ENCODE data around the gene ZNF555.

The ZNF555 gene

DNA sequence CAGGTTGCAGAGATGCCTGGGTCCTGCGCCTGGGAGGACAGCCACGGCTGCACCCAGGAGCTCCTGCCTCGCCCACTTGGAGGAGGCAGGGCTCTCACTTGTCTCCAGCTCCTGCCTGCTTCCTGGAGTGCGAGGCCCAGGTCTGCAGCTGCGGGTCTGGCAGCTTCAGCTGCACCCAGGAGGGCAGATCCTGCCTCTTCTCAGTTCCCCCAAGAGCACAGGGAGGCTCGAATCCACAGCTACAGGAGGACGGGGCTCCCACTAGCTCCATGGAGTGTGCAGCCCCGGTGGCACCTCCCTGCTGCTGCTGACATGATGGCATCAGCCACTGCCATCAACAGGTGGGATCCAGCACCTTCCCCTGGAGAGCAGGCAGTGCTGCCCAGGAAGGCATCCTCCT, 17.1 kb upstream of the ZNF555 start:
- H3K9me3 ChIP-seq: no peaks in the 10 kb centered on the region; the same call in 1 of the 2 replicates
- no peaks in the 10 kb centered on the region for H3K27me3 ChIP-seq (ENCODE audit: low read depth)
- no peak overlapping the region for H3K4me3 ChIP-seq
- H3K4me1 ChIP-seq: peaks cover 2% of the 10 kb centered on the region
- H3K36me3 ChIP-seq (replicated peaks): no peaks in the 10 kb centered on the region
- no peak for DNase-seq (ENCODE audit: low spot score in 2 of 2)
- in situ Hi-C loops (cut with MboI; ENCODE audit: low sequenced_read_pairs): no loop called here

DNA sequence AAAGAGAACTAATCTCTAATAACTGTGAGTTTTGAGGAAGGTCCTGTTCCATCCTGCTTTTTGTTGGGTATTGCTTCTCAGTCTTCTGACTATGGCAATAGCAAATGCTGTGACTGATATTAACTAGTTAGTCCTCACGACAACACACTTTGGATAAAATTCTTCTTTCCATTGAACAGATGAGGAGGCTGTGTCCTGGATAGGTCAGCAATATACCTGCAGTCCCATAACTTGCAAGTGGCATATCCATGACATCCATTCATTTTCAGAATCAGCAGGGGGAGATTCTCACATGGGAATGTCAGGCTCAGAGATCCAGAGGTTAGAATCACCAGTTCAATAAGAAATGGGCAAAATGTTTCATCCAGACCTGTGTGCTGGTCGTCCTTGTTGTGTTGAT, 14.3 kb upstream of the ZNF555 start:
- no peak for DNase-seq (ENCODE audit: low spot score in 2 of 2)
- H3K4me1 ChIP-seq: no peaks in the 10 kb centered on the region
- in situ Hi-C loops (cut with MboI; ENCODE audit: low sequenced_read_pairs): no loop called here
- H3K4me3 ChIP-seq: no peak overlapping the region
- no peaks in the 10 kb centered on the region for H3K27me3 ChIP-seq (ENCODE audit: low read depth)
- peaks cover 4% of the 10 kb centered on the region; the same call in 1 of the 2 replicates for H3K9me3 ChIP-seq
- no peaks in the 10 kb centered on the region for H3K36me3 ChIP-seq (replicated peaks)

DNA sequence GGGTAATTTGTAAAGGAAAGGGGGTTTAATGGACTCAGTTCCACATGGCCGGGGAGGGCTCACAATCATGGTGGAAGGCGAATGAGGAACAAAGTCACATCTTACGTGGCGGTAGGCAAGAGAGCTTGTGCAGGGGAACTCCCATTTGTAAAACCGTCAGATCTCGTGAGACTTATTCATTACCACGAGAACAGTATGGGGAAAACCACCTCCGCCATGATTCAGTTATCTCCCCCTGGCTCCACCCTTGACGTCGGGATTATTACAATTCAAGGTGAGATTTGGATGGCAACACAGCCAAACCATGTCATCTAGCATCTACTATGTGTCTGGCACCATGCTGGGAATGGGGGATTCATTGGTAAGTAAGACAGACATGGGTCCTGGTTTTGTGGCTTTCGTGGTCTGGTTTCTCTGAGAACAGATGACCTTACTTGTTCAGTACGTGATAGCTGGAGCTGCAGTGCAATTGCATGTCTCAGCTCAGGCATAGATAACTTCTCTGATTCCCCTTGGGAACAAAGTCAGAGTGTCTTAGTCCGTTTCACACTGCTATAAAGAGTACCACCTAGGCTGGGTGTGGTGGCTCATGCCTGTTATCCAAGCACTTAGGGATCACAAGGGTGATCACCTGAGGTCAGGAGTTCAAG, 13.3 kb upstream of the ZNF555 start:
- in situ Hi-C loops (cut with MboI; ENCODE audit: low sequenced_read_pairs): no loop called here
- Histone ChIP-seq H3K36me3 (replicated peaks) (no peaks in the 10 kb centered on the region), H3K27me3 (ENCODE audit: low read depth) (no peaks in the 10 kb centered on the region), H3K4me1 (no peaks in the 10 kb centered on the region), H3K9me3 (peaks cover 8% of the 10 kb centered on the region), H3K4me3 (no peak overlapping the region)
- DNase-seq (ENCODE audit: low spot score in 2 of 2): no peak

DNA sequence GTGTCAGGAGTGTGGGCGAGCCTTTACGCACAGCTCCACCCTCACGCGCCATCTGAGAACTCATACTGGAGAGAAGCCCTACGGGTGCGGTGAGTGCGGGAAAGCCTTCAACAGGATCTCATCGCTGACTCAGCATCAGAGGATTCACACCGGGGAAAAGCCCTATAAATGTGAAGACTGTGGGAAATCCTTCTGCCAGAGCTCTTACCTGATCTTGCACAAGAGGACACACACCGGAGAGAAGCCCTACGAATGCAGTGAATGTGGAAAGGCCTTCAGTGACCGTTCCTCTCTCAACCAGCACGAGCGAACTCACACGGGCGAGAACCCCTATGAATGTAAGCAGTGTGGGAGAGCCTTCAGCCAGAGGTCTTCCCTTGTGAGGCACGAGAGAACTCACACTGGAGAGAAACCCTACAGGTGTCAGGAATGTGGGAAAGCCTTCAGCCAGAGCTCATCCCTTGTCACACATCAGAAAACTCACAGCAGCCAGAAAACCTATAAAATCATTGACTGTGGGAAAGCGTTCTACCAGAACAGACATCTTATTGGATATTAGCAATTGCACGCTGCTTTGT, 6.9 kb upstream of the ZNF555 start:
- H3K4me3 ChIP-seq: no peak overlapping the region
- H3K36me3 ChIP-seq (replicated peaks): no peaks in the 10 kb centered on the region
- DNase-seq (ENCODE audit: low spot score in 2 of 2): no peak
- peaks cover 35% of the 10 kb centered on the region for H3K9me3 ChIP-seq
- H3K27me3 ChIP-seq (ENCODE audit: low read depth): no peaks in the 10 kb centered on the region
- in situ Hi-C loops (cut with MboI; ENCODE audit: low sequenced_read_pairs): loop anchor here (10.0 kb wide), 1 partner anchor 100 kb away; no protein-coding TSS in a partner anchor
- no peaks in the 10 kb centered on the region for H3K4me1 ChIP-seq

DNA sequence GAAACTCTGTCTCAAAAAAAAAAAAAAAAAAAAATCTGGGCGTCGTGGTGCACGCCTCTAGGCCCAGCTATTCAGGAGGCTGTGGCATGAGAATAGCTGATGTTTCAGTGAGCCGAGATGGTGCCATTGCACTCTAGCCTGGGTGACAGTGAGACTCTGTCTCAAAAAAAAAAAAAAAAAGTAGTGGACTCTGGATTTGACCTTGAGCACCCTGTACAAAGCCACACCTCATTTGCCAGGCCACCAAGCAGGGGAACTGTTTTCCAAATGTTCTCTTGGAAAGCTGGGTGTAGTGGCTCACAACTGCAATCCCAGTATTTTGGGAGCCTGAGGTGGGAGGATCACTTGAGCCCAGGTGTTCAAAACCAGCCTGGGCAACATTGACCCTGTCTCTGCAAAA, 3.8 kb upstream of the ZNF555 start:
- in situ Hi-C loops (cut with MboI; ENCODE audit: low sequenced_read_pairs): loop anchor here (10.0 kb wide), 1 partner anchor 97 kb away; no protein-coding TSS in a partner anchor
- H3K27me3 ChIP-seq (ENCODE audit: low read depth): no peaks in the 10 kb centered on the region
- H3K4me3 ChIP-seq: no peak overlapping the region
- H3K36me3 ChIP-seq (replicated peaks): no peaks in the 10 kb centered on the region
- no peak for DNase-seq (ENCODE audit: low spot score in 2 of 2)
- H3K4me1 ChIP-seq: peaks cover 3% of the 10 kb centered on the region
- H3K9me3 ChIP-seq: peaks cover 35% of the 10 kb centered on the region

DNA sequence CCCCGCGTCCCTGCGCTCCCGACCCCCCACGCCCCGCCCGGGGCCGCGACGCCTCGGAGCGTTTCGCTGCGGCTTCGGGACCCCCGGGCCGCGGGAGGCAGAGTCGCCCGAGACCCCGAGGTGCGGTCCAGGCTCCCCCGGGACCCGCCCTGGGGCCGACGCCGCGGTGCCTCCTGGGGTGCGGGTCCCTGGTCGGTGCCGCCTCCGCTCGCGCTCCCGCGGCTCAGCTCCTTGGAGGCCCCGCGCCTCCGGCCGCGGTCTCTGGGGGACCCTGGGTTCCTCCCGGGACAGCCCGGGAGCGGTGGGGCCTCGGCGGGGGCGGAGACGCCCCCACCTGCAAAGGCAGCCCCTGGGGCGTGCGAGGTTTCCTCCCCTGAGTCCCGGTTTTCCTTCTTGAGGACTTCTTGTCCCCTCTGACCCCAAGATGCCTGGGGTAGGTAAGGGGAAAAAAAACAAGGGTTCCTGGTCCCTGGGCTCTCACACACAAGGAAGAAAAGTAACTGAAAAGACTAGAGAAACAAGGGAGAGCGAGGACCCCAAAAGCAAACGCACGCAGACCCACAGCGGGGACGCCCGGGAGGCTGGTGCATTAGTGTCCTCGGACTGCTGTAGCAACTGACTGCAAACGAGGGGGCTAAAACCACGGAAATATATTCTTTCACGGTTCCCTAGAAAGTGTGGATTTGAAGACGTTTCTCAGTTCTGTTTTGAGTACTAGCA, 740 bp downstream of the ZNF555 start:
- Histone ChIP-seq H3K4me1 (peaks cover 3% of the 10 kb centered on the region), H3K9me3 (peaks cover 17% of the 10 kb centered on the region), H3K27me3 (ENCODE audit: low read depth) (no peaks in the 10 kb centered on the region), H3K4me3 (peak overlapping the region; percentile 78), H3K36me3 (replicated peaks) (no peaks in the 10 kb centered on the region)
- no peak for DNase-seq (ENCODE audit: low spot score in 2 of 2)
- in situ Hi-C loops (cut with MboI; ENCODE audit: low sequenced_read_pairs): no loop called here

DNA sequence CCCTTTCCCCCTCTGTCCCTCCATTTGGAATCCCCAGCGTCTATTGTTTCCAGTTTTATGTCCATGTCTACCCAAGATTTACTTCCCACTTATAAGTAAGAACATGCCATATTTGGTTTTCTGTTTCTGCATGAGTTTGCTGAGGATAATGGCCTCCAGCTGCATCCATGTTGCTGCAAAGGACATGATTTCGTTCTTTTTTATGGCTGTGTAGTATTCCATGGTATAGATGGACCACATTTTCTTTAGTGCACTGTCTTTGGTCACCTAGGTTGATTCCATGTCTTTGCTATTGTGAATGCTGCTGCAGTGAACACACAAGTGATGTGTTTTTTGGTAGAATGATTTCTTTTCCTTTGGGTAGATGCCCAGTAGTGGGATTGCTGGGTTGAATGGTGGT, 3.8 kb downstream of the ZNF555 start:
- peaks cover 24% of the 10 kb centered on the region for H3K9me3 ChIP-seq
- H3K4me3 ChIP-seq: no peak overlapping the region
- H3K4me1 ChIP-seq: peaks cover 3% of the 10 kb centered on the region
- in situ Hi-C loops (cut with MboI; ENCODE audit: low sequenced_read_pairs): no loop called here
- H3K27me3 ChIP-seq (ENCODE audit: low read depth): no peaks in the 10 kb centered on the region
- no peak for DNase-seq (ENCODE audit: low spot score in 2 of 2)
- H3K36me3 ChIP-seq (replicated peaks): no peaks in the 10 kb centered on the region

DNA sequence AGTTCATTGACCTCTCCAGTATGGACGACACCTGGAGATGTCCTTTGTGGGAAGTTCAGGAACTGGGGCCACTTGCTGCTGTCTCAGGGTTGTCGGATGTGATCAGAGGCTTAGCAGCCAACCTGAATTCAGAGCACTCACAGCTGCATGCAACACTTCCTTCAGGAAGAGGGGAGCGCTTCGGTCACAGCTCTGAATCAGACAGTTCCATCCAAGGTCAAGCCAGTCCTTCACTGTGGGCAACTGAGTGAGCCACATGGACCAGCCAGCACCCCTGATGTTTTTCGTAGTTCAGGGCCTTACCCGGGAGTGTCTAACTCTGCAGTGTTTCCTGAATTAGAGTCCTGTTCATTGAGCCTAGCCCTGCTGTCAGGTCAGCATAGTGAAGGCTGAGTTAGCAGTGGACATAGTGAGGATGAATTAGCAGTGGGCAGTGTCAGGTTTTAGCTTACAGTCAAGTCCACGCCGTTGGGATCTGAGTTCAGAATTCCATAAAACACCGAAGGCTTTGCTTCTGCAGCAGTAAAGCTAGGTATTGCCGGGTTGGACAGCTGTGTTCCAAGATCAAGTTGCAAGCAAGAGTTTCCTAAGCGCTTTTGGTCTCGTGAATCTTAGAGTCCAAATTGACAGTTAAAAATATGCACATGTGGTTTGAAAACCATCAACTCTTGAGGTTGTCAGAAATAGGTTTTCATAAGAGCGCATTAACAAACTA, 5.1 kb downstream of the ZNF555 start:
- DNase-seq (ENCODE audit: low spot score in 2 of 2): no peak
- H3K9me3 ChIP-seq: peaks cover 26% of the 10 kb centered on the region
- no peaks in the 10 kb centered on the region; the same call in 1 of the 2 replicates for H3K4me1 ChIP-seq
- H3K4me3 ChIP-seq: no peak overlapping the region
- H3K36me3 ChIP-seq (replicated peaks): peaks cover 6% of the 10 kb centered on the region
- in situ Hi-C loops (cut with MboI; ENCODE audit: low sequenced_read_pairs): no loop called here
- no peaks in the 10 kb centered on the region for H3K27me3 ChIP-seq (ENCODE audit: low read depth)

DNA sequence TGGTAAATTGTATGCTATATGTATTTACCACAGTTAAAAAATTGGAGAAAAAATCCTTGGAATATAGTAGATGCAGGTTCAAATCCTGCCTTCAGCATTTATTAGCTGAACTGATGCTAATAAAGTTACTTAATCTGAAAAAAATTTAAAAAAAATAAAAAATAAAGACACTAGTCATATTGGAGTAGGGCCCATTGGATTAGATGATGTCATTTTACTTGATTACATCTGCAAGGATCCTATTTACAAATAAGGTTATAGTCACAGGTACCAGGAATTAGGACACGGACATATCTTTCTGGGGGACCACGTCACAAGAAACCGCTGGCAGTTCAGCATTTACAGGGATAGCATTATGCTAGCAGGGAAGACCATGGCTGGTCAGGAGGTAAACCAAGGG, 6.2 kb downstream of the ZNF555 start:
- no peaks in the 10 kb centered on the region for H3K4me1 ChIP-seq
- H3K36me3 ChIP-seq (replicated peaks): peaks cover 18% of the 10 kb centered on the region
- in situ Hi-C loops (cut with MboI; ENCODE audit: low sequenced_read_pairs): no loop called here
- no peak overlapping the region for H3K4me3 ChIP-seq
- H3K27me3 ChIP-seq (ENCODE audit: low read depth): no peaks in the 10 kb centered on the region
- DNase-seq (ENCODE audit: low spot score in 2 of 2): no peak
- peaks cover 38% of the 10 kb centered on the region for H3K9me3 ChIP-seq

DNA sequence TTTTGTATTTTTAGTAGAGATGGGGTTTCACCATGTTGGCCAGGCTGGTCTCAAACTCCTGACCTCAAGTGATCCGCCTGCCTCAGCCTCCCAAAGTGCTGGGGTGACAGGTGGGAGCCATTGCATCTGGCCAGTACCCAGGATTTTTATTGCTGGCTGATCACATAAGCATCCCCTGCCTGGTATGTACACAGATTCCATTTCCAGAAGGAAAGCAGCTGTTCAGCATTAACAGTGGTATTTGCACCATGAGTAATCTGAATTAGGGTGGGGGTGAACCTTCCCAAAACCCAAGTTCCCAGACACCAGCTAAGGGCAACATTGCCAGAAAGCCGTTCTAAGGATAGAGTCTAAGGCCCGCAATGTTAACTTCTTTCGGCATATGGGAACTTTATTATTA, 7.3 kb downstream of the ZNF555 start:
- in situ Hi-C loops (cut with MboI; ENCODE audit: low sequenced_read_pairs): no loop called here

DNA sequence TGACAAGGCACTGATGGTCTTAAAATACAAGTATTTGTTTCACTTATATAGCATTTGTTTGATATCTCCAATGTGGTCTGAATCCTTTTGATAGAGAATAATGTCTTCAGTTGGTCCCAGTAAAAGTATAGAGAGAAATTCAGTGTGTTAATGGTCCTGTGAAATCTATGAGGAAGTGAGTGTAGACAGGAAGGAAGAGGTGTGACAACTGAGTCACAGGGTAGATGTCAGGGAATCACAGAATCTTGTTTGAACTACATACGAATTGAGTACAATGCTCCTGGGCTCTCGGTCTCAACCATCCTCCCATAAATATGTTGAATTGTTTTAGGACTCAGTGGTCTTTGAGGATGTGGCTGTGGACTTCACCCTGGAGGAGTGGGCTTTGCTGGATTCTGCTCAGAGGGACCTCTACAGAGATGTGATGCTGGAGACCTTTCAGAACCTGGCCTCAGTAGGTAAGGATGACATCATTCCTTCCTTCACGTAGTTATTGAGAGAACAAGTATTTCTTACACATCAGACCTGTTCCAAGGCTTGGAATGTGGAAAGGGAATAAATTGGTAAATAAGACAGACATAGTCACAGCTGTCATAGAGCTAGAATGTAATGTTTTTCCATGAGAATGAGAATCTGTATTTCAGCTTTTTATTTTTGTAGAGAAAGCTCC, 9.1 kb downstream of the ZNF555 start:
- no peak for DNase-seq (ENCODE audit: low spot score in 2 of 2)
- Histone ChIP-seq H3K36me3 (replicated peaks) (peaks cover 36% of the 10 kb centered on the region), H3K9me3 (peaks cover 52% of the 10 kb centered on the region), H3K4me3 (no peak overlapping the region), H3K27me3 (ENCODE audit: low read depth) (no peaks in the 10 kb centered on the region), H3K4me1 (no peaks in the 10 kb centered on the region)
- in situ Hi-C loops (cut with MboI; ENCODE audit: low sequenced_read_pairs): no loop called here

More for the DNA sequence above, 7.3 kb downstream of the ZNF555 start:
- no peak for DNase-seq (ENCODE audit: low spot score in 2 of 2)
- Histone ChIP-seq H3K27me3 (ENCODE audit: low read depth) (no peaks in the 10 kb centered on the region), H3K36me3 (replicated peaks) (peaks cover 29% of the 10 kb centered on the region), H3K4me3 (no peak overlapping the region), H3K9me3 (peaks cover 49% of the 10 kb centered on the region), H3K4me1 (no peaks in the 10 kb centered on the region)

DNA sequence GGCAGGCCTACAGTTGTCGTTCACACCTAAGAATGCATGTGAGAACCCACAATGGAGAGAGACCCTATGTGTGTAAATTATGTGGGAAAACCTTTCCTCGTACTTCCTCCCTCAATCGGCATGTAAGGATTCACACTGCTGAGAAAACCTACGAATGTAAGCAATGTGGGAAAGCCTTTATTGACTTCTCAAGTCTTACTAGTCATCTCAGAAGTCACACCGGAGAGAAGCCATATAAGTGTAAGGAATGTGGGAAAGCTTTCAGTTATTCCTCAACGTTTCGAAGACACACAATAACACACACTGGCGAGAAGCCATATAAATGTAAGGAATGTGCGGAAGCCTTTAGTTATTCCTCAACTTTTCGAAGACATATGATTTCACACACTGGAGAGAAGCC, 11.3 kb downstream of the ZNF555 start:
- DNase-seq (ENCODE audit: low spot score in 2 of 2): no peak
- in situ Hi-C loops (cut with MboI; ENCODE audit: low sequenced_read_pairs): no loop called here
- Histone ChIP-seq H3K4me1 (no peaks in the 10 kb centered on the region), H3K36me3 (replicated peaks) (peaks cover 36% of the 10 kb centered on the region), H3K27me3 (ENCODE audit: low read depth) (no peaks in the 10 kb centered on the region), H3K4me3 (no peak overlapping the region), H3K9me3 (peaks cover 63% of the 10 kb centered on the region)

DNA sequence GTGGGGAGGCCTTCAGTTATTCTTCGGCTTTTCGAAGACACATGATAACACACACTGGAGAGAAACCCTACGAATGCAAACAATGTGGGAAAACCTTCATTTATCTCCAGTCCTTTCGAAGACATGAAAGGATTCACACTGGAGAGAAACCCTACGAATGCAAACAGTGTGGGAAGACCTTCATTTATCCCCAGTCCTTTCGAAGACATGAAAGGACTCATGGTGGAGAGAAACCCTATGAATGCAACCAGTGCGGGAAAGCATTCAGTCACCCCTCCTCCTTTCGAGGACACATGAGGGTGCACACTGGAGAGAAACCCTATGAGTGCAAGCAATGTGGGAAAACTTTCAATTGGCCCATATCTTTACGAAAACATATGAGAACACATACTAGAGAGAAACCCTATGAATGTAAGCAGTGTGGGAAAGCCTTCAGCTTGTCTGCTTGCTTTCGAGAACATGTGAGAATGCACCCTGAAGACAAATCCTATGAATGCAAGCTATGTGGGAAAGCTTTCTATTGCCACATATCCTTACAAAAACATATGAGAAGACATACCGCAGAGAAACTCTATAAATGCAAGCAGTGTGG, 11.8 kb downstream of the ZNF555 start:
- Histone ChIP-seq H3K9me3 (peaks cover 63% of the 10 kb centered on the region), H3K27me3 (ENCODE audit: low read depth) (no peaks in the 10 kb centered on the region), H3K36me3 (replicated peaks) (peaks cover 36% of the 10 kb centered on the region), H3K4me1 (no peaks in the 10 kb centered on the region), H3K4me3 (no peak overlapping the region)
- no peak for DNase-seq (ENCODE audit: low spot score in 2 of 2)
- in situ Hi-C loops (cut with MboI; ENCODE audit: low sequenced_read_pairs): no loop called here

All from HAP-1 (cell line).